ENCODE measurements around the gene LRRC38. TPM values are rescaled to one million over a fixed set of nuclear protein-coding genes. Genes with fewer than 3 reads are reported as not detected.

LRRC38 gene
- total and polyA plus RNA-seq, 8 donors, result 0.30 to 0.37 TPM; not detected in 6

- 56 to 86% (median 74%) methylated on average over 5 to 6 of the region's 6 CpGs for WGBS, 5 donors
- Histone ChIP-seq H3K27ac (no peak overlapping the region), H3K27me3 (peaks cover 0 to 39% (median 3%) of the 10 kb centered on the region in 3 donors), H3K36me3 (no peaks in the 10 kb centered on the region), H3K4me1 (no peaks in the 10 kb centered on the region), H3K4me3 (no peak overlapping the region), H3K9me3 (no peaks in the 10 kb centered on the region)
- intact Hi-C loops (cut with DNase I; ENCODE audit: low total_unique reads), result no loop called here
- no peak for TF ChIP-seq EP300 (IDR thresholded peaks at IDR 0.05)
- no peak for TF ChIP-seq POLR2AphosphoS5 (IDR thresholded peaks at IDR 0.05)
- no peak for TF ChIP-seq CTCF (IDR thresholded peaks at IDR 0.05)
- TF ChIP-seq POLR2A (IDR thresholded peaks at IDR 0.05), result no peak
- DNase-seq, result no peak
These were observed 19.1 kb downstream of the LRRC38 start for GRCh38 chr1:13494712-13495111.

- intact Hi-C loops (cut with DNase I; ENCODE audit: low total_unique reads), result no loop called here
- Histone ChIP-seq H3K4me3 (no peak overlapping the region), H3K9me3 (no peaks in the 10 kb centered on the region), H3K4me1 (no peaks in the 10 kb centered on the region), H3K36me3 (no peaks in the 10 kb centered on the region), H3K27ac (no peak overlapping the region), H3K27me3 (peaks cover 0 to 39% (median 3%) of the 10 kb centered on the region in 3 donors)
- 64 to 80% (median 71%) methylated on average over 5 of the region's 5 CpGs for WGBS, 5 donors
- TF ChIP-seq POLR2A (IDR thresholded peaks at IDR 0.05) (no peak), EP300 (IDR thresholded peaks at IDR 0.05) (no peak), CTCF (IDR thresholded peaks at IDR 0.05) (no peak), POLR2AphosphoS5 (IDR thresholded peaks at IDR 0.05) (no peak)
- DNase-seq, result no peak
These were observed 19.8 kb downstream of the LRRC38 start for GRCh38 chr1:13494025-13494424.

- Histone ChIP-seq H3K36me3 (no peaks in the 10 kb centered on the region), H3K27me3 (peaks cover 0 to 39% (median 3%) of the 10 kb centered on the region in 3 donors), H3K9me3 (no peaks in the 10 kb centered on the region), H3K27ac (no peak overlapping the region), H3K4me1 (no peaks in the 10 kb centered on the region), H3K4me3 (no peak overlapping the region)
- WGBS, 5 donors, result 48 to 58% (median 55%) methylated on average over 12 of the region's 12 CpGs
- TF ChIP-seq EP300 (IDR thresholded peaks at IDR 0.05) (no peak), POLR2AphosphoS5 (IDR thresholded peaks at IDR 0.05) (no peak), POLR2A (IDR thresholded peaks at IDR 0.05) (no peak), CTCF (IDR thresholded peaks at IDR 0.05) (no peak)
- intact Hi-C loops (cut with DNase I; ENCODE audit: low total_unique reads), result no loop called here
- DNase-seq, result no peak
These were observed 21.1 kb downstream of the LRRC38 start for GRCh38 chr1:13492711-13493110.

- Histone ChIP-seq H3K27ac (no peak overlapping the region), H3K9me3 (no peaks in the 10 kb centered on the region), H3K36me3 (no peaks in the 10 kb centered on the region), H3K4me3 (no peak overlapping the region), H3K4me1 (no peaks in the 10 kb centered on the region), H3K27me3 (peaks cover 0 to 17% (median 0%) of the 10 kb centered on the region in 3 donors)
- no peak for DNase-seq
- WGBS, 5 donors, result 83 to 93% (median 90%) methylated on average over 3 of the region's 3 CpGs
- TF ChIP-seq EP300 (IDR thresholded peaks at IDR 0.05) (no peak), CTCF (IDR thresholded peaks at IDR 0.05) (no peak), POLR2A (IDR thresholded peaks at IDR 0.05) (no peak), POLR2AphosphoS5 (IDR thresholded peaks at IDR 0.05) (no peak)
- intact Hi-C loops (cut with DNase I; ENCODE audit: low total_unique reads), result no loop called here
These were observed 25.8 kb downstream of the LRRC38 start for GRCh38 chr1:13487957-13488356.
